LHCN-M2 (cell line): ENCODE results near the gene TRIM59. TPM values are rescaled to one million over a fixed set of nuclear protein-coding genes. Genes with fewer than 3 reads are reported as not detected.

ENCODE experiments used
- DNase-seq: peaks from one replicate; pipeline ENCODE4 v3.0.0-alpha.2; 2012; ENCODE audit warnings: low read depth
- total RNA-seq: library from RNA; depleted of rRNA; stranded (reverse); fragments of >200 nt; gene quantifications from 2 replicates; pipeline ENCODE4 v1.2.3, GENCODE V29; 2014; rRNA removed

The TRIM59 gene
- total RNA-seq, 1 experiment from 2014 or later = 45.5 TPM

- DNase-seq = peak; percentile 25
Observed at GRCh38 chr3:160403796-160404470, 45.7 kb downstream of the TRIM59 start.

GRCh38 chr3:160403028-160403545, 46.5 kb downstream of the TRIM59 start:
- peak; percentile 24 for DNase-seq

- peak; percentile 10 for DNase-seq
Observed at GRCh38 chr3:160402221-160403027, 47.2 kb downstream of the TRIM59 start.

GRCh38 chr3:160401291-160402095, 48.1 kb downstream of the TRIM59 start:
- DNase-seq = peak; percentile 73

GRCh38 chr3:160400702-160401150, 48.9 kb downstream of the TRIM59 start:
- peak; percentile 12 for DNase-seq

- peak; percentile 48 for DNase-seq
Observed at GRCh38 chr3:160400030-160400701, 49.4 kb downstream of the TRIM59 start.

GRCh38 chr3:160399125-160400029, 50.2 kb downstream of the TRIM59 start, which contains the start of the genes IFT80 and SMC4:
Gene IFT80 (minus strand): TSS chr3:160399225. CDS start chr3:160384600, 14,625 bp downstream.
Gene SMC4 (plus strand): TSS chr3:160399650. CDS start chr3:160400827, 1,177 bp downstream.
- DNase-seq = peak; percentile 94

- no peak for DNase-seq
Observed at GRCh38 chr3:160398820-160399124, 50.8 kb downstream of the TRIM59 start.

GRCh38 chr3:160395297-160395696, 54.3 kb downstream of the TRIM59 start:
- DNase-seq = peak; percentile 67

GRCh38 chr3:160394009-160394392, 55.6 kb downstream of the TRIM59 start:
- no peak for DNase-seq

- no peak for DNase-seq
Observed at GRCh38 chr3:160393346-160394008, 56.1 kb downstream of the TRIM59 start.

- DNase-seq = no peak
Observed at GRCh38 chr3:160392798-160393197, 56.8 kb downstream of the TRIM59 start.

- no peak for DNase-seq
Observed at GRCh38 chr3:160390565-160391138, 58.9 kb downstream of the TRIM59 start.

Other genes with a start within 250 kb of the TRIM59 start
- 0.06 TPM in 1 of 2 replicates, not detected in the other for gene C3orf80, start 224.4 kb downstream of the TRIM59 start, total RNA-seq
- 30.7 and 48.6 TPM in 2 replicates for gene IFT80, start 50.6 kb downstream of the TRIM59 start, total RNA-seq
- 130 and 186 TPM in 2 replicates for gene SMC4, start 50.1 kb downstream of the TRIM59 start, total RNA-seq
- 26.7 and 29.4 TPM in 2 replicates for gene KPNA4, start 115.8 kb upstream of the TRIM59 start, total RNA-seq
- gene ARL14, start 227.4 kb upstream of the TRIM59 start, total RNA-seq = not detected in 2 replicates